ENCODE results near the gene IRF9.

DNA sequence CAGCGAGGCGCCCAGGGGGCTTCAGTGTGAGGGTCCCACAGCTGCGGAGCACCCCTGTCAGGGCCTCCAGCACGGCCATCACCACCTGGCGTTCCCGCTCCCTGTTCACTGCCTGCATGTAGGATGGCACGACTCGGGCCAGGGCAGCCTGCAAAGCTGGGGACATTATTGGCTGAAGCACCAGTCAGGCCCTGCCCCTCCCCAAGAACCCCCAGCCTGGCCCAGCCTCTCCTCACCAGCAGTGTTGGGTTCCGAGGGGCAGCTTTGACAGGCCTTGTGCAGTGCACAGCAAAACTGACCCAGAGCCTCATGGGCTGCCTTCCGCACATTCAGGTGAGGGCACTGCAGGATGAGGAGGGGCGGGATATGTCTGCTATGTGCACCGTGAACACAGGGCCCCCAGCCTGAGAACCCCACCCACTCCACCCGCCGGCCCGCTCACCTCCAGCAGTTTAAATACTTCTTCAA lies 22.0 kb downstream of the IRF9 start:
- TF ChIP-seq POLR2A (IDR thresholded peaks at IDR 0.05; ENCODE audit: low read depth, low read length) = no peak
- TF ChIP-seq, protein P1, sequence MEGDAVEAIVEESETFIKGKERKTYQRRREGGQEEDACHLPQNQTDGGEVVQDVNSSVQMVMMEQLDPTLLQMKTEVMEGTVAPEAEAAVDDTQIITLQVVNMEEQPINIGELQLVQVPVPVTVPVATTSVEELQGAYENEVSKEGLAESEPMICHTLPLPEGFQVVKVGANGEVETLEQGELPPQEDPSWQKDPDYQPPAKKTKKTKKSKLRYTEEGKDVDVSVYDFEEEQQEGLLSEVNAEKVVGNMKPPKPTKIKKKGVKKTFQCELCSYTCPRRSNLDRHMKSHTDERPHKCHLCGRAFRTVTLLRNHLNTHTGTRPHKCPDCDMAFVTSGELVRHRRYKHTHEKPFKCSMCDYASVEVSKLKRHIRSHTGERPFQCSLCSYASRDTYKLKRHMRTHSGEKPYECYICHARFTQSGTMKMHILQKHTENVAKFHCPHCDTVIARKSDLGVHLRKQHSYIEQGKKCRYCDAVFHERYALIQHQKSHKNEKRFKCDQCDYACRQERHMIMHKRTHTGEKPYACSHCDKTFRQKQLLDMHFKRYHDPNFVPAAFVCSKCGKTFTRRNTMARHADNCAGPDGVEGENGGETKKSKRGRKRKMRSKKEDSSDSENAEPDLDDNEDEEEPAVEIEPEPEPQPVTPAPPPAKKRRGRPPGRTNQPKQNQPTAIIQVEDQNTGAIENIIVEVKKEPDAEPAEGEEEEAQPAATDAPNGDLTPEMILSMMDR (conservative IDR thresholded peaks at IDR 0.05; ENCODE audit: low read depth, low read length) = no peak

Measured in IMR-90 (cell line).